Duodenal mucosa (tissue), 2 donors: ENCODE measurements around the gene FBXO46.
A peak's percentile ranks its signal among the peaks of the same experiment; 100 is the strongest.

Source experiments
- H3K27ac ChIP-seq: one replicate; pipeline ENCODE4 v1.7.0; 2013; ENCODE audit warnings: low read depth, low read length
- H3K27me3 ChIP-seq, 2 donors: one replicate each; pipeline ENCODE4 v1.7.0; 2013; ENCODE audit warnings: low read length in 2 of 2, control low read depth in 1 of 2; ENCODE audit not compliant: insufficient read depth in 2 of 2, control insufficient read depth in 1 of 2
- H3K36me3 ChIP-seq, 2 donors: one replicate each; pipeline ENCODE4 v1.7.0; 2013; ENCODE audit warnings: low read length in 2 of 2, control low read depth in 1 of 2; ENCODE audit not compliant: insufficient read depth in 2 of 2, control insufficient read depth in 1 of 2
- H3K4me1 ChIP-seq, 2 donors: one replicate each; pipeline ENCODE4 v1.7.0; 2013; ENCODE audit warnings: low read length in 2 of 2, control low read depth in 1 of 2; ENCODE audit not compliant: insufficient read depth in 2 of 2, control insufficient read depth in 1 of 2
- H3K4me3 ChIP-seq, 2 donors: one replicate each; pipeline ENCODE4 v1.7.0; 2013; ENCODE audit warnings: low read length in 2 of 2, low read depth in 1 of 2
- H3K9ac ChIP-seq, 2 donors: one replicate each; pipeline ENCODE4 v1.7.0; 2013; ENCODE audit warnings: low read length in 2 of 2, low read depth in 1 of 2
- H3K9me3 ChIP-seq, 2 donors: one replicate each; pipeline ENCODE4 v1.7.0; 2013; ENCODE audit warnings: low read length in 2 of 2, control low read depth in 1 of 2; ENCODE audit not compliant: control insufficient read depth in 1 of 2

The FBXO46 gene

GRCh38 chr19:45772130-45772840 is 41.6 kb upstream of the FBXO46 start:
- Histone ChIP-seq H3K9me3 (no peaks in the 10 kb centered on the region), H3K27ac (peak overlapping the region; percentile 80), H3K27me3 (no peaks in the 10 kb centered on the region), H3K4me1 (peaks cover 19 to 29% of the 10 kb centered on the region in 2 donors), H3K9ac (peak overlapping the region; percentile 83 to 96), H3K4me3 (peak overlapping the region; percentile 73 to 74), H3K36me3 (peaks cover 5 to 8% of the 10 kb centered on the region in 2 donors)

DNA sequence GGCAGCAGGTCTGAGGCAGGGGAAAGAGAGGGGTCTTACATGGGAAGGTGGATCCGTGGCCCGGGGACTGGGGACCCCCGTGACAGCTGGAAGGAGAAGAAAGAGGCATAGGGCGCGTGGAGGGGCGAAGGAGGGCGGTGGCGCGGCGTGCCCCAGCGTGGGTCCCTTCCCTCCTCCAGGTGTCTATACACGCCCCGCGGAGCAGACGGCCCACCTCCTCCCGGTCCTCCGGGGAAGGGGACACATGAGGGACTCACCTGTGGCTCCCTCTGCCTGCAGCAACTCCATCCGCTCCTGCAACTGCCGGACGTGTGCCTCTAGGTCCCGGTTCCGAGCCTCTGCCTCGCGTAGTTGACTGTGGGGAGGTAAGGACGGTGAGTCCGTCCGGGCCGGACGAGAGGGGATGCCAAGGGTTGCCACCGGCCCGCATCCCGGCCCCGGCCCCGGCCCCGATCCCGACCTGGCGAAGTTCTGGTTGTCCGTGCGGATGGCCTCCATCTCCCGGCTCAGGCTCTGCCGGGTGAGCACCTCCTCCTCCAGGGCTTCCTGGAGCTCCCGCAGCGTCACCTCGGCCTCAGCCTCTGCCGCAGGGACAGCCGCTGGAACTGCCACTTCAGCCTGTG is 40.7 kb upstream of the FBXO46 start:
- peak overlapping the region; percentile 73 to 74 for H3K4me3 ChIP-seq
- H3K4me1 ChIP-seq, result peaks cover 19 to 33% of the 10 kb centered on the region in 2 donors

DNA sequence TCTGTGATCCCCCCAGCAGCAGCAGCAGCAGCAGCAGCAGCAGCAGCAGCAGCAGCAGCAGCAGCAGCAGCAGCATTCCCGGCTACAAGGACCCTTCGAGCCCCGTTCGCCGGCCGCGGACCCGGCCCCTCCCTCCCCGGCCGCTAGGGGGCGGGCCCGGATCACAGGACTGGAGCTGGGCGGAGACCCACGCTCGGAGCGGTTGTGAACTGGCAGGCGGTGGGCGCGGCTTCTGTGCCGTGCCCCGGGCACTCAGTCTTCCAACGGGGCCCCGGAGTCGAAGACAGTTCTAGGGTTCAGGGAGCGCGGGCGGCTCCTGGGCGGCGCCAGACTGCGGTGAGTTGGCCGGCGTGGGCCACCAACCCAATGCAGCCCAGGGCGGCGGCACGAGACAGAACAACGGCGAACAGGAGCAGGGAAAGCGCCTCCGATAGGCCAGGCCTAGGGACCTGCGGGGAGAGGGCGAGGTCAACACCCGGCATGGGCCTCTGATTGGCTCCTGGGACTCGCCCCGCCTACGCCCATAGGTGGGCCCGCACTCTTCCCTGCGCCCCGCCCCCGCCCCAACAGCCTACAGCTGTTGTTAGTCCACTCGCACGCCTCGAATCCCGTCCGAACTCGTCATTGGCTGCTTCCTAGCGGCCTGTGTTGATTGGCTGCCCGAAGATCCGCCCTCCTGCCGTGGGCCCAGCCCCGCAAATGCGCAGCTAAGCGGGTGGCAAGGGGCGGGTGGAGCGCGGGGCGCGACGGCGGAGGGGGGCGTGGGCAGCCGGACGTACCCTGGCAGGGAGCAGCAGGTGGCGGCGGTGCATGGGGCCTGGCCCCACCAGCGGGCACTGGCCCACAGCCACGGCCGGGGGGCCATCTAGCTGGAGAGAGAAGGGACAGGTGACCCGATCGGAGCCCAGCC is 39.8 kb upstream of the FBXO46 start:
- Histone ChIP-seq H3K27me3 (no peaks in the 10 kb centered on the region), H3K4me1 (peaks cover 19 to 33% of the 10 kb centered on the region in 2 donors), H3K4me3 (peak overlapping the region; percentile 76 to 92), H3K9ac (peak overlapping the region; percentile 83 to 96), H3K9me3 (no peaks in the 10 kb centered on the region), H3K27ac (peak overlapping the region; percentile 94), H3K36me3 (no peaks in the 10 kb centered on the region)

More for the DNA sequence above, 40.7 kb upstream of the FBXO46 start:
- Histone ChIP-seq H3K9me3 (no peaks in the 10 kb centered on the region), H3K27me3 (no peaks in the 10 kb centered on the region), H3K9ac (peak overlapping the region; percentile 83 to 96), H3K27ac (peak overlapping the region; percentile 80), H3K36me3 (no peaks in the 10 kb centered on the region)

GRCh38 chr19:45769821-45770191 is 39.1 kb upstream of the FBXO46 start:
- no peaks in the 10 kb centered on the region for H3K36me3 ChIP-seq
- H3K9me3 ChIP-seq, result no peaks in the 10 kb centered on the region
- peak overlapping the region; percentile 76 to 92 for H3K4me3 ChIP-seq
- H3K9ac ChIP-seq, result peak overlapping the region; percentile 63 to 84
- H3K27me3 ChIP-seq, result no peaks in the 10 kb centered on the region
- H3K27ac ChIP-seq, result peak overlapping the region; percentile 81
- peaks cover 19 to 33% of the 10 kb centered on the region in 2 donors for H3K4me1 ChIP-seq

- Histone ChIP-seq H3K36me3 (no peaks in the 10 kb centered on the region), H3K27me3 (no peaks in the 10 kb centered on the region), H3K4me3 (peak within 1 kb of the TSS; percentile 76 to 92), H3K9ac (peak within 1 kb of the TSS; percentile 78 to 95), H3K4me1 (peaks cover 19 to 33% of the 10 kb centered on the region in 2 donors), H3K9me3 (no peaks in the 10 kb centered on the region), H3K27ac (peak within 1 kb of the TSS; percentile 90)
Observed at GRCh38 chr19:45768984-45769782, 38.5 kb upstream of the FBXO46 start, which contains the start of gene SIX5. SIX5 (minus strand) TSS chr19:45769252; CDS start chr19:45768844, 408 bp downstream.

GRCh38 chr19:45768655-45768983 is 37.9 kb upstream of the FBXO46 start:
- H3K27me3 ChIP-seq, result no peaks in the 10 kb centered on the region
- H3K27ac ChIP-seq, result peak overlapping the region; percentile 90
- H3K36me3 ChIP-seq, result no peaks in the 10 kb centered on the region
- peak overlapping the region; percentile 76 to 92 for H3K4me3 ChIP-seq
- peak overlapping the region; percentile 78 to 95 for H3K9ac ChIP-seq
- peaks cover 19 to 32% of the 10 kb centered on the region in 2 donors for H3K4me1 ChIP-seq
- H3K9me3 ChIP-seq, result no peaks in the 10 kb centered on the region

- H3K4me1 ChIP-seq, result peaks cover 14 to 26% of the 10 kb centered on the region in 2 donors
- peak overlapping the region; percentile 90 for H3K27ac ChIP-seq
- H3K27me3 ChIP-seq, result no peaks in the 10 kb centered on the region
- peak overlapping the region; percentile 65 to 82 for H3K9ac ChIP-seq
- peak overlapping the region; percentile 71 to 92 for H3K4me3 ChIP-seq
- H3K36me3 ChIP-seq, result no peaks in the 10 kb centered on the region
- no peaks in the 10 kb centered on the region for H3K9me3 ChIP-seq
Observed at GRCh38 chr19:45767881-45768654, 37.4 kb upstream of the FBXO46 start.

DNA sequence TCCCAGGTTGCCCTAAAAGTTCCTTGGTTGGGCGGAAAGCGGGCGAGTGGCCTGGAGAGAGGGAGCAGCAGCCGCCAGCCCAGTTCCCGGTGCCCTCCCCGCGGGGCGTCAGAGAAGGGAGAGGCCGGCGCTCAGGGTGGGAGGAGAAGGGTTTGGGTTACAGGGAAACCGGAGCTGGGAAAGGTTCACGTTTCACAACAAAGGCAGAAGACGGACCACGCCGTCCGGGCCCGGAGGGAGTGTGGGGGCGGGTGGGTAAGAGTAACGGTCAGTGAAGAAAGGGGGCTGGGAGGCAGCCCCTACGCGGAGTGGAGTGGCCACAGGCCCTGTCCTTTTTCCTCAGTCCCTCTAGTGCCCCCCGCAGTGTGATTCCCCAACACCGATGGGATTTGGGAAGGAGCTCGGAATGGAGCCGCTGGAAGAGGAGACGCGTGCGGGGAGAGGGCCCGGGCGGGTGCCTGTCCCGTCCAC is 36.7 kb upstream of the FBXO46 start:
- Histone ChIP-seq H3K27me3 (no peaks in the 10 kb centered on the region), H3K4me3 (peak overlapping the region; percentile 71 to 92), H3K9me3 (no peaks in the 10 kb centered on the region), H3K4me1 (peaks cover 7 to 20% of the 10 kb centered on the region in 2 donors), H3K36me3 (no peaks in the 10 kb centered on the region), H3K9ac (peak overlapping the region; percentile 65 to 82), H3K27ac (peak overlapping the region; percentile 90)

DNA sequence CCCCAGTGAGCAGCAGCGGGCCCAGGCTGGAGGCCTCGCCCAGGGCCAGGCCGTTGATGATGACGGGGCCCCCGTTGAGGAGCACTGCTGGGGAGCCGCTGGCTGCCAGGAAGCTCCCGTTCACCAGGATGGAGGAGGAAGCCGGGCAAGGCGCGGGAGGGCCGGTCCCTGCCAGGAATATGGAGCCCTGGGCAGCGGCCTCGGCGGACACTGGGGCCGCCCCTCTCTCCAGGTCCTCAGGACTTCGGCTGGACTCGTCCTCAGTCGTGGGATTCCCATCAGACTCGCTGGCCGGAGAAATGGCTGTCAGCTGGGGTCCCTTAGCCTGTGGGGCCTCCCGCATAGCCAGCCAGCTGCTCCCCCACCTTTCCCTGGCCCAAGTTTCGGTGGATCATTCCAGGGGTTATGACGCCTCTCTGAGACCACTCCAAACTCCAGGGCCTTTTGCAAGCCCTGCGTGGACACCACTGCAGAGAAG is 36.2 kb upstream of the FBXO46 start:
- Histone ChIP-seq H3K9ac (peak overlapping the region; percentile 65 to 82), H3K4me1 (peaks cover 2 to 14% of the 10 kb centered on the region in 2 donors), H3K36me3 (no peaks in the 10 kb centered on the region), H3K9me3 (no peaks in the 10 kb centered on the region), H3K27me3 (no peaks in the 10 kb centered on the region), H3K27ac (peak overlapping the region; percentile 90), H3K4me3 (peak overlapping the region; percentile 71 to 92)
